Mesenchymal stem cell (in vitro differentiated cells and primary cell): Measurements from ENCODE around the gene TMEM72.

Source experiments
- DNase-seq: peaks from one replicate; pipeline ENCODE4 v3.0.0-alpha.2; 2013
- H2AFZ ChIP-seq: one replicate; pipeline ENCODE4 v1.6.1; 2013; ENCODE audit warnings: low read depth, mild to moderate bottlenecking, control low read depth, inconsistent platforms, low read length, moderate library complexity
- H2AK5ac ChIP-seq: 2 replicates; pipeline ENCODE4 v1.6.1; 2013; ENCODE audit warnings: low read length, moderate library complexity, mild to moderate bottlenecking, inconsistent platforms; ENCODE audit not compliant: severe bottlenecking
- H2BK120ac ChIP-seq: one replicate; pipeline ENCODE4 v1.6.1; 2013; ENCODE audit warnings: low read depth, mild to moderate bottlenecking, inconsistent platforms, low read length, moderate library complexity
- H2BK12ac ChIP-seq, 2 experiments: one replicate each; pipeline ENCODE4 v1.6.1; 2013; ENCODE audit warnings: inconsistent platforms in 2 of 2, low read length in 2 of 2, mild to moderate bottlenecking in 2 of 2, moderate library complexity in 2 of 2, control low read depth in 1 of 2
- H2BK15ac ChIP-seq: one replicate; pipeline ENCODE4 v1.6.1; 2013; ENCODE audit warnings: mild to moderate bottlenecking, low read depth, inconsistent platforms; ENCODE audit not compliant: poor library complexity, severe bottlenecking
- H2BK5ac ChIP-seq: 2 replicates; pipeline ENCODE4 v1.6.1; 2013; ENCODE audit warnings: low read depth, mild to moderate bottlenecking, low read length, control low read depth, inconsistent platforms; ENCODE audit not compliant: poor library complexity, severe bottlenecking
- H3K14ac ChIP-seq, 2 experiments: one replicate each; pipeline ENCODE4 v1.6.1; 2013; ENCODE audit warnings: inconsistent platforms in 2 of 2, low read length in 2 of 2, control low read depth in 1 of 2, mild to moderate bottlenecking in 1 of 2, moderate library complexity in 1 of 2
- H3K18ac ChIP-seq, 2 experiments: one replicate each; pipeline ENCODE4 v1.6.1; 2013; ENCODE audit warnings: inconsistent platforms in 2 of 2, low read length in 2 of 2, control low read depth in 1 of 2, low read depth in 1 of 2, mild to moderate bottlenecking in 1 of 2
- H3K23ac ChIP-seq, 2 experiments: one replicate each; pipeline ENCODE4 v1.6.1; 2013; ENCODE audit warnings: inconsistent platforms in 2 of 2, low read length in 2 of 2, mild to moderate bottlenecking in 2 of 2, moderate library complexity in 2 of 2, control low read depth in 1 of 2
- H3K27ac ChIP-seq: 2 replicates; pipeline ENCODE4 v1.5.1; 2013; ENCODE audit warnings: mild to moderate bottlenecking, moderate library complexity, low read length, control low read depth, inconsistent platforms; ENCODE audit not compliant: poor library complexity, severe bottlenecking
- H3K27me3 ChIP-seq, 2 experiments: 2 replicates each; pipeline versions ENCODE4 v1.6.1 to v1.7.0; 2013; ENCODE audit warnings: low read length in 2 of 2, mild to moderate bottlenecking in 2 of 2, moderate library complexity in 2 of 2, control low read depth in 1 of 2, inconsistent platforms in 1 of 2; ENCODE audit not compliant: control insufficient read depth in 1 of 2, insufficient read depth in 1 of 2
- H3K36me3 ChIP-seq, 2 experiments: 2 replicates each; pipeline versions ENCODE4 v1.6.1 to v1.7.0; 2013; ENCODE audit warnings: low read length in 2 of 2, control low read depth in 1 of 2, inconsistent platforms in 1 of 2, low read depth in 1 of 2, mild to moderate bottlenecking in 1 of 2; ENCODE audit not compliant: insufficient read depth in 2 of 2, control insufficient read depth in 1 of 2
- H3K4ac ChIP-seq, 2 experiments: one replicate each; pipeline ENCODE4 v1.6.1; 2013; ENCODE audit warnings: inconsistent platforms in 2 of 2, low read length in 2 of 2, mild to moderate bottlenecking in 2 of 2, moderate library complexity in 2 of 2, control low read depth in 1 of 2, low read depth in 1 of 2
- H3K4me1 ChIP-seq: 2 replicates; pipeline ENCODE4 v1.6.1; 2013; ENCODE audit warnings: low read depth, low read length, control low read depth; ENCODE audit not compliant: control insufficient read depth, insufficient read depth
- H3K4me2 ChIP-seq: 2 replicates; pipeline ENCODE4 v1.6.1; 2013; ENCODE audit warnings: low read length, mild to moderate bottlenecking, inconsistent platforms; ENCODE audit not compliant: poor library complexity, severe bottlenecking
- H3K4me3 ChIP-seq, 2 experiments: 2 replicates each; pipeline versions ENCODE4 v1.5.1 to v1.7.0; 2013; ENCODE audit warnings: low read length in 2 of 2, mild to moderate bottlenecking in 2 of 2, control low read depth in 1 of 2, low read depth in 1 of 2; ENCODE audit not compliant: insufficient read depth in 1 of 2
- H3K79me1 ChIP-seq: replicated peaks from 2 replicates; pipeline ENCODE4 v1.6.1; 2013; ENCODE audit warnings: mild to moderate bottlenecking, control low read depth, low read length, inconsistent platforms; ENCODE audit not compliant: poor library complexity, severe bottlenecking
- H3K9ac ChIP-seq: 2 replicates; pipeline ENCODE4 v1.7.0; 2013; ENCODE audit warnings: mild to moderate bottlenecking, low read length, moderate library complexity
- H3K9me3 ChIP-seq: 2 replicates; pipeline ENCODE4 v1.7.0; 2013; ENCODE audit warnings: mild to moderate bottlenecking, low read length; ENCODE audit not compliant: control insufficient read depth
- H4K8ac ChIP-seq: one replicate; pipeline ENCODE4 v1.6.1; 2013; ENCODE audit warnings: inconsistent platforms, mild to moderate bottlenecking, low read length, moderate library complexity
- H4K91ac ChIP-seq: one replicate; pipeline ENCODE4 v1.6.1; 2013; ENCODE audit warnings: mild to moderate bottlenecking, low read length, inconsistent platforms
- WGBS: methylation state at CpG from one replicate; pipeline ENCODE4 v1.1.7; 2013; ENCODE audit warnings: mixed read lengths; 5-methylcytosine and 5-hydroxymethylcytosine counted together

Gene TMEM72

DNA sequence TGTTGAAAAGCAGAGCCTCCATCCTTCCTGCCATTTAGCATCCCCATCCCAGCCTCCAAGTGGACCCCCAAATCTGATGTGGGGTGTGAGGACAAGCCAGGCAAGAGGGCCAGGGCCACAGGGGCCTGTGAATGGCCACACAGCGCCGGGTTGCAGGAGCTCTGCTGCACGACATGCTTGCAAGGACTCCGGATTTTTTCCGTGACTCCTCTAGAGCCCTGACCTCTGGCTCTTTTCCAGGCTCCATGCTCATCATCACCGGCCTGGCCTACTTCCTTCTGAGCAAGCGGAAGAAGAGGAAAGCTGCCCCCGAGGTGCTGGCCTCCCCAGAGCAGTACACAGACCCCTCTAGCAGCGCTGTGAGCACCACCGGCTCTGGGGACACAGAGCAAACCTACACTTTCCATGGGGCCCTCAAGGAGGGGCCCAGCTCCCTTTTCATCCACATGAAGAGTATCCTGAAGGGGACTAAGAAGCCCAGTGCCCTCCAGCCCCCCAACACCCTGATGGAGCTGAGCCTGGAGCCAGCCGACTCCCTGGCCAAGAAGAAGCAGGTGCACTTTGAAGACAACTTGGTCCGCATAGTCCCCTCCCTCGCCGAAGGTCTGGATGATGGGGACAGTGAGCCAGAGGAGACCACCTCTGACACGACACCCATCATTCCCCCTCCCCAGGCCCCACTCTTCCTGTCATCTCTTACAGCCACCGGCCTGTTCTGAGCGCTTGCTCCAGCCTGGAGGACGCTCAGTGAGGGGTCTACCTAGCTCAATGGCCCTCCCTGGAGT, 23.5 kb downstream of the TMEM72 start:
- Histone ChIP-seq H3K9me3 (no peaks in the 10 kb centered on the region), H2AFZ (no peak overlapping the region), H2BK15ac (peak overlapping the region; percentile 64), H3K4me2 (no peak overlapping the region), H2BK5ac (no peak overlapping the region), H2AK5ac (peak overlapping the region; percentile 84), H3K27ac (no peak overlapping the region), H3K23ac (no peak overlapping the region), H4K8ac (no peak overlapping the region), H3K79me1 (no peaks in the 10 kb centered on the region), H3K27me3 (peaks cover 1 to 4% of the 10 kb centered on the region in 2 experiments), H3K4me1 (peaks cover 37% of the 10 kb centered on the region), H3K36me3 (no peaks in the 10 kb centered on the region), H4K91ac (peak overlapping the region; percentile 70), H3K4ac (peak overlapping the region in 1 of 2 experiments; percentile 58), H3K14ac (no peak overlapping the region), H2BK12ac (peak overlapping the region; percentile 66 to 73), H3K18ac (peak overlapping the region in 1 of 2 experiments; percentile 58), H3K4me3 (no peak overlapping the region), H2BK120ac (no peak overlapping the region), H3K9ac (no peak overlapping the region)
- DNase-seq, result peak; percentile 57
- WGBS, result 87% methylated on average over 18 of the region's 18 CpGs

DNA sequence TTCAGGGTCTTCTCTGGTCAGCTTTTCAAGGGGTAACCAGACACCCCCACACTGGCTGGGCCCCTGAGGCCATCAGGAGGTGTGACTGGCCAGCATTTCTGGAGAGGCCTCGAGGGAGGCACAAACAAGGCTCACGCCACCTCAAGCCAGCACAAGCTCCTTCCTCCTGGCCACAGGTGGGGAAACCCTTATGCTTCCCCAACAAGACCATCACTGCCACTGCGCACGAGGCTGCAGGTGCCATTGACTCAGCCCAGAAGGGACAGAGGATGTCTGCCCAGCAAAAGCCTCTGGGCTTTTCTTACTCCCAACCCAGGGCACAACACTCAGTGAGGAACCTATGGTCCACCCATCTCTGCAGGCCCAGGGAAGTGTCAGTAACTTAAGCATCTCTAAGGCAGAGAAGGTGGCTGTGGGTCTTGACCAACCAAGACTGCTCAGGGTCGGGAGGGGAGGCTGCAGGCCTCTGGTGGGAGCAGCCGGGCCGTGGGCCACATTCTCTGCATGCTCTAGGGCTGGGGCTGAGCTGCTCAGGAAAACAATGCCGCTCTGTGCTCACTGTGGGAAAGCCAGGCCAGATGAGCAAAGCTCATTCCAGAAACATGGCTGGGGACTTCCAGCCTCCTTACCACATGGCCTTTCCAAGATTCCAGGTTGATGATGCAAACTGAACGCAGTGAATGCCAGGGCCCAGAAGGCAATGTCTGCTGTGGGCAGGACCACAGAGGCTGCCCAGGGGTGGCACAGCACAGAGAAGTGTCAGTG, 24.2 kb downstream of the TMEM72 start:
- H3K4me2 ChIP-seq, result no peak overlapping the region
- no peak overlapping the region for H3K23ac ChIP-seq
- H3K18ac ChIP-seq, result peak overlapping the region; percentile 7 to 58
- peak overlapping the region; percentile 70 for H4K91ac ChIP-seq
- peak overlapping the region; percentile 27 for H2BK120ac ChIP-seq
- no peak overlapping the region for H3K4me3 ChIP-seq
- H3K79me1 ChIP-seq, result no peaks in the 10 kb centered on the region
- H2BK12ac ChIP-seq, result peak overlapping the region; percentile 73 to 85
- peak overlapping the region in 1 of 2 experiments; percentile 58 for H3K4ac ChIP-seq
- H3K4me1 ChIP-seq, result peaks cover 37% of the 10 kb centered on the region
- peak overlapping the region; percentile 79 for H3K27ac ChIP-seq
- no peaks in the 10 kb centered on the region for H3K27me3 ChIP-seq
- H2BK15ac ChIP-seq, result peak overlapping the region; percentile 6
- no peak overlapping the region for H2BK5ac ChIP-seq
- no peak overlapping the region for H2AFZ ChIP-seq
- 59% methylated on average over 9 of the region's 9 CpGs for WGBS
- no peak overlapping the region for H3K9ac ChIP-seq
- H4K8ac ChIP-seq, result no peak overlapping the region
- H2AK5ac ChIP-seq, result peak overlapping the region; percentile 84
- H3K14ac ChIP-seq, result no peak overlapping the region
- no peaks in the 10 kb centered on the region for H3K36me3 ChIP-seq
- no peaks in the 10 kb centered on the region for H3K9me3 ChIP-seq
- peak; percentile 93 for DNase-seq

DNA sequence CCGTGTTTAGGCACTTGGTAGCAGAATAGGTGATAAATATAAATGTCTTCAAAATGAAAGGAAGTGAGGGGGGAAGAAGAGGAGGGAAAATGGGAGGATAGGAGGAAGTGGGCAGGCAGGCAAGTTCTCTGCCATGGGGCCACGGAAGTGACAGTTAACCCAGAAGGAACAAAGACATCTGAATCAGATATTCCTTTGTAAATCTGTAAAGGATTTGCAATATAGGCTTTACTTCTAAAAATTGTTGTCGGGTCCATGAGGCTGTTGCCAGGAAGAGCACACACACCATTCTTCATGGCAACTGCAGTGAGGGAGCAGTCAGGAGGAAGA, 24.8 kb downstream of the TMEM72 start:
- Histone ChIP-seq H3K23ac (no peak overlapping the region), H2BK120ac (no peak overlapping the region), H4K91ac (no peak overlapping the region), H3K36me3 (no peaks in the 10 kb centered on the region), H2AFZ (no peak overlapping the region), H3K4me1 (peaks cover 37% of the 10 kb centered on the region), H3K9ac (no peak overlapping the region), H3K27ac (peak overlapping the region; percentile 79), H2BK5ac (no peak overlapping the region), H3K4ac (no peak overlapping the region), H4K8ac (no peak overlapping the region), H2BK12ac (no peak overlapping the region), H3K9me3 (no peaks in the 10 kb centered on the region), H3K79me1 (no peaks in the 10 kb centered on the region), H2BK15ac (peak overlapping the region; percentile 6), H2AK5ac (no peak overlapping the region), H3K18ac (peak overlapping the region in 1 of 2 experiments; percentile 58), H3K4me3 (no peak overlapping the region), H3K27me3 (no peaks in the 10 kb centered on the region), H3K14ac (no peak overlapping the region), H3K4me2 (no peak overlapping the region)
- no peak for DNase-seq
- 65% methylated on average over 3 of the region's 3 CpGs for WGBS

DNA sequence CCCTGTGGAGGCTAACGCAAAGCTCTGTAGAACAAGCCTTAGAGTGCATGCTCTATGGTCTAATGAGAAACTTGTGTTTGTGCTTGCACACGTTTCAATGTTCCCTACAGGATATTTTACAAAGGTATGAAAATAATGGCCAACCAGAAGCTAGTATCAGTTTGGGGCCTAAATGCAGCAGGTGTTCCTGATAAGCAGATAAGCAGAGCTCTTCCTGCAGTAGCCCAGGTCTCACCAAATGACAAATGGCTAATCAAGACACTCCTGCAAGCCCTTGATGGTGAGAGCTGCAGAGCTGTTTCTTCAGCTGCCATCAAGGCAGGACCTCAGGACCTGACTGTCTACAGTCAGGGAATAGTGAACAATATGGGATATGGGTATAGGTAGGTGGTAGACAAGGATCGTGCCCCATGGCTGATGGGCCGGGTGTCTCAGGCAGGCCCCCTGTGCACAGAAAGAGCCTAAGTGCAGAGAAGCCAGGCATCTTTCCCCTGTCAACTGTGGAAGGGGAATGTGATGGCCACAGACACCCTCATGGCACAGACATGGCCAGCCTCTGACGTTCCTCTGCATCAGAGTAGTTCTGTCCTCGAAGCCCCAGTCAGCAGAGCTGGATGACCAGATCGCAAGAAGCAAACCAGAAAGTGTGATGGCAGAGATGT, 25.3 kb downstream of the TMEM72 start:
- H3K4ac ChIP-seq, result no peak overlapping the region
- H3K79me1 ChIP-seq, result no peaks in the 10 kb centered on the region

More for the DNA sequence above, 25.3 kb downstream of the TMEM72 start:
- H2BK15ac ChIP-seq, result no peak overlapping the region
- 79% methylated on average over 7 of the region's 7 CpGs for WGBS
- H3K27me3 ChIP-seq, result no peaks in the 10 kb centered on the region
- H3K23ac ChIP-seq, result no peak overlapping the region
- H3K14ac ChIP-seq, result no peak overlapping the region
- H2AK5ac ChIP-seq, result peak overlapping the region; percentile 14
- H4K8ac ChIP-seq, result peak overlapping the region; percentile 28
- H2BK120ac ChIP-seq, result no peak overlapping the region
- no peak overlapping the region for H2BK12ac ChIP-seq
- H3K36me3 ChIP-seq, result no peaks in the 10 kb centered on the region
- H3K27ac ChIP-seq, result no peak overlapping the region
- no peak overlapping the region for H4K91ac ChIP-seq
- H3K4me2 ChIP-seq, result no peak overlapping the region
- peak overlapping the region in 1 of 2 experiments; percentile 74 for H3K18ac ChIP-seq
- H3K4me1 ChIP-seq, result peaks cover 35% of the 10 kb centered on the region
- no peak overlapping the region for H2AFZ ChIP-seq
- H3K9ac ChIP-seq, result no peak overlapping the region
- H3K9me3 ChIP-seq, result peaks cover 3% of the 10 kb centered on the region
- DNase-seq, result no peak
- H2BK5ac ChIP-seq, result no peak overlapping the region
- H3K4me3 ChIP-seq, result no peak overlapping the region
